ENCODE measurements around the gene FAM163A. TPM values are rescaled to one million over a fixed set of nuclear protein-coding genes. Genes with fewer than 3 reads are reported as not detected.
A peak's percentile ranks its signal among the peaks of the same experiment; 100 is the strongest.

FAM163A gene
- total RNA-seq, 4 donors from 2014 or later: 0.21 TPM; not detected in 3

DNA sequence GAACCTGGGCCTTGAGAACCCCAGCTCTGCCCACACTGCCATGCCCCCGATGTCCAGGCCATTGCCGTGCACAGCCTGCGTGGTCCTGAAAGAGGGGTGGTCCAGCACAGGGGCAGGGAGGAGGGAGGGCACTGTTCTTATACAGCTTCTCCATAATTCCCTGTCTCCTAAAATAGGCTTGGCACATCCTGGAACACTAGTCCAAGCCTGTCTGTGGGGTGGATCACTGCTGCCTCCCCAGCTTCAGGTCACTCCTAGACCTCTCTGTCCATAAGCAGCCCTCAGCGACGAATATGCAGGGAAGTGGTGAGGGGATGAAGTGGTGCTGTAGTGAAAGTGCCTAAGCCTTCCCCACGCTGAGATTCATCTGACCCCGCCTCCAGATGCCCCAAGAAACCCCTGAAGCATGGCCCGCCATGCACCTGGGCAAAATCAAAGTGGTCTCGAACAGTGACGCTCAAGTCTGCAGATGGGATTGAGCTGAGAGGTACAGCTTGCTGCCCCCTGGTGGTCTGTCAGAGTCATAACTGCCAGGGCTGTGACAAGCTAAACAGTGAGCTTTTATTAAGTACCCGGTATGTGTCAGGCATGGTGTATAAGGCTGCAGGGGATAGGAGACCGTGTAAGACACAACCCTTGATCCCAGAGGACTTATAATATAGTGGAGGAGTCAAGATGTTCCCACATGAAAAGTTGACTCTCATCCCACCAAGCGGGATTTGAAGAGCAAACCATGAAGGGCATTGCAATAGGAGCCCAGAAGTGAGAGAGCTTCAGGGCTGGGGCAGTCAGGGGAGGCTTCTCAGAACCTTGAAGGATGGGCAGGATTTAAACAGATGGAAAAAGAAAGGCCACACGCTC lies 66.6 kb downstream of the FAM163A start:
- no peak overlapping the region for H3K4me3 ChIP-seq
- H3K9me3 ChIP-seq: no peaks in the 10 kb centered on the region
- H3K27me3 ChIP-seq: no peaks in the 10 kb centered on the region
- DNase-seq: peak; percentile 45 to 49
- no peaks in the 10 kb centered on the region for H3K36me3 ChIP-seq
- TF ChIP-seq, protein P1, sequence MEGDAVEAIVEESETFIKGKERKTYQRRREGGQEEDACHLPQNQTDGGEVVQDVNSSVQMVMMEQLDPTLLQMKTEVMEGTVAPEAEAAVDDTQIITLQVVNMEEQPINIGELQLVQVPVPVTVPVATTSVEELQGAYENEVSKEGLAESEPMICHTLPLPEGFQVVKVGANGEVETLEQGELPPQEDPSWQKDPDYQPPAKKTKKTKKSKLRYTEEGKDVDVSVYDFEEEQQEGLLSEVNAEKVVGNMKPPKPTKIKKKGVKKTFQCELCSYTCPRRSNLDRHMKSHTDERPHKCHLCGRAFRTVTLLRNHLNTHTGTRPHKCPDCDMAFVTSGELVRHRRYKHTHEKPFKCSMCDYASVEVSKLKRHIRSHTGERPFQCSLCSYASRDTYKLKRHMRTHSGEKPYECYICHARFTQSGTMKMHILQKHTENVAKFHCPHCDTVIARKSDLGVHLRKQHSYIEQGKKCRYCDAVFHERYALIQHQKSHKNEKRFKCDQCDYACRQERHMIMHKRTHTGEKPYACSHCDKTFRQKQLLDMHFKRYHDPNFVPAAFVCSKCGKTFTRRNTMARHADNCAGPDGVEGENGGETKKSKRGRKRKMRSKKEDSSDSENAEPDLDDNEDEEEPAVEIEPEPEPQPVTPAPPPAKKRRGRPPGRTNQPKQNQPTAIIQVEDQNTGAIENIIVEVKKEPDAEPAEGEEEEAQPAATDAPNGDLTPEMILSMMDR (IDR thresholded peaks at IDR 0.05): peak; percentile 80 to 86 (median 82)
- no peak for TF ChIP-seq POLR2A (IDR thresholded peaks at IDR 0.05)
- no peaks in the 10 kb centered on the region for H3K4me1 ChIP-seq
- H3K27ac ChIP-seq: no peak overlapping the region
- intact Hi-C loops (cut with DNase I; ENCODE audit: low total_unique reads): loop anchor here (5.0 kb wide), 1 partner anchor 102 kb away; no protein-coding TSS in a partner anchor

DNA sequence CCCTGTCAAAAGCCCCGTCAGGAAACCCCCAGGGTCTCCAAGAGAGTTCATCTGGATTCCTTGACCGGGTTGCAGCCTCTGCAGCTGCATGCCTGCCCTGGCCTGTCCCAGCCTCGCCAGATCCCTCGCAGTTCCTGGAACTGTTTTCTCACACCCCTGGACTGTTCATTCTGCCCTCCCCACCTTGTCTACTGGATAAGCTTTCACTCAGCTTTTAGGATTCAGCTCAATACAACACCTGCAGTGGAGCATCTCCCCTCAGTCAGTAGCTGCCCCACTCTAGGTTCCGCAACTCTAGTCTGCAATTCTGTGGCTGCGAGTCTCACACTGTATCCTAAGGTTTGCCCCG lies 67.2 kb downstream of the FAM163A start:
- no peak for DNase-seq
- Histone ChIP-seq H3K4me3 (no peak overlapping the region), H3K27me3 (no peaks in the 10 kb centered on the region), H3K4me1 (no peaks in the 10 kb centered on the region), H3K27ac (no peak overlapping the region), H3K9me3 (no peaks in the 10 kb centered on the region), H3K36me3 (no peaks in the 10 kb centered on the region)
- intact Hi-C loops (cut with DNase I; ENCODE audit: low total_unique reads): loop anchor here (5.0 kb wide), 1 partner anchor 103 kb away; no protein-coding TSS in a partner anchor
- no peak for TF ChIP-seq POLR2A (IDR thresholded peaks at IDR 0.05)
- TF ChIP-seq, protein P1 (IDR thresholded peaks at IDR 0.05): no peak

DNA sequence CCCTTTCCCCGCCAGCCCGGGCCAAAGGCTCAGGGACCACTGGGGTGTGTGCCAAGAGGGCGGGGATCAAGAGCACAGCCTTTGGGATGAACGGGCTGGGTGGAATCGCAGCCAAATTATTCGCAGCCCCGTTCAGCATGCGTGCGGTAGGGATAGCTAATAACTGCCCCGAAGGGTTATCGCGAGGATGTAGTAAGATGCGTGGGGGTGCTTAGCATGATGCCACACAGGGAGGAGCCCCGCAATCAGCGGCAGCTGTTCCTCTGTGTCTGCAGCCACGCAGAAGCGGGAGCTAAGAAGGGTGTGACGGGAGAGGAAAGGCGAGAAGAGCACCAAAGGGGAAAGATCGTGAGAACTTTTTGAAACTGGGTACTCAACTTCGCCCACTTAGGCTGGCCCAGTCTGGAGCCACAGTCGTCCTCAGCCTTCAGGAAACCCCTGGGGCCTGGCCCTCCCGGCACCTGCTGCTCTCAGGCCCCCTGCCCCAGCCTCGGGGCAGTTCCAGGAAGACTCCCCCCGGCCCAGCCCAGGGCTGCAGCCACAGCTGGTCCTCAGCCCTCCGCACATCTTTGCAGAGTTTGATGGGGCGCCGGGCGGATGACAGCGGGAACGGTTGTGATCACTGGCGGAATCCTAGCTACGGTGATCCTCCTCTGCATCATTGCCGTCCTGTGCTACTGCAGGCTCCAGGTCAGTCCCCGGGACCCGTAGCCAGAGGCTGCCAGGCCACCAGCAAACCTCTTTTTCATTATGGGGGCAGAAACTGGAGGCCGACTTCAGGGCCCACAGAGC lies 69.6 kb downstream of the FAM163A start:
- Histone ChIP-seq H3K4me3 (no peak overlapping the region), H3K27me3 (no peaks in the 10 kb centered on the region), H3K9me3 (no peaks in the 10 kb centered on the region), H3K4me1 (peaks cover 0 to 3% of the 10 kb centered on the region in 2 donors), H3K27ac (no peak overlapping the region), H3K36me3 (no peaks in the 10 kb centered on the region)
- no peak for DNase-seq
- intact Hi-C loops (cut with DNase I; ENCODE audit: low total_unique reads): loop anchor here (5.0 kb wide), 1 partner anchor 105 kb away; no protein-coding TSS in a partner anchor
- no peak for TF ChIP-seq POLR2A (IDR thresholded peaks at IDR 0.05)
- TF ChIP-seq, protein P1 (IDR thresholded peaks at IDR 0.05): no peak

DNA sequence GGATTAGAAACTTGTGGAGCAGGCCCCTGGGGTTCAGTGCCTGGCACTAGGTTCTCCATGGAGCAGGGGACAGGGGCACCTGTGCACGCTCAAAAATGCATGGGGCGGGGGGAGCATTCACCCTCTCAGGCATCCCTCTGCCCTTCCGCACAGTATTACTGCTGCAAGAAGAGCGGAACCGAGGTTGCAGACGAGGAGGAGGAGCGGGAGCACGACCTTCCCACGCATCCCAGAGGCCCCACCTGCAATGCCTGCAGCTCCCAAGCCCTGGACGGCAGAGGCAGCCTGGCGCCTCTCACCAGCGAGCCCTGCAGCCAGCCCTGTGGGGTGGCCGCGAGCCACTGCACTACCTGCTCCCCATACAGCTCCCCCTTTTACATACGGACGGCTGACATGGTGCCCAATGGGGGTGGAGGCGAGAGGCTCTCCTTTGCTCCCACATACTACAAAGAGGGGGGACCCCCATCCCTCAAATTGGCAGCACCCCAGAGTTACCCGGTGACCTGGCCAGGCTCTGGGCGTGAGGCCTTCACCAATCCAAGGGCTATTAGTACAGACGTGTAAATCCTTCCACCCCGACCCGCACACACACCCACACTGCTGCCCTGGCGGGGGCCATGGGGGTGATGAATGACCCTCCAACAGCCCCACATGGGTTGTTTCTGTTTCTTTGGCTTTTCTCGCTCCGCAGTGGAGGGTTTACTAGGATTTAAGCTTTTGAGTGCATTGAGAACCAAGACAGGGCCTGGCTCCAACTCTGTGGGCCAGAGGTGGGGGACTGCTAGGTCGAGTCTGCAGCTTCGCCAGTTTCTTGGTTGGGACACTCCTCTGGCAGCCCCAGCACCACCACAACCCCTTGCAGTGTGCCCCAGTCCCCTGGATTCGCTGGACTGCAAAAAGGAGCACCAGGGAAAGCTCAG lies 70.8 kb downstream of the FAM163A start:
- DNase-seq: no peak
- Histone ChIP-seq H3K27me3 (no peaks in the 10 kb centered on the region), H3K36me3 (no peaks in the 10 kb centered on the region), H3K9me3 (no peaks in the 10 kb centered on the region), H3K4me3 (peak overlapping the region; percentile 19 to 41), H3K4me1 (peaks cover 0 to 3% of the 10 kb centered on the region in 2 donors), H3K27ac (no peak overlapping the region)
- TF ChIP-seq, protein P1 (IDR thresholded peaks at IDR 0.05): no peak
- no peak for TF ChIP-seq POLR2A (IDR thresholded peaks at IDR 0.05)
- intact Hi-C loops (cut with DNase I; ENCODE audit: low total_unique reads): loop anchor here (5.0 kb wide), 1 partner anchor 107 kb away; no protein-coding TSS in a partner anchor

Measured in uterus (tissue), 4 donors.